Activated B cell treated with CpG ODN at 0.5 μM for 24 hours (primary cell): Measurements from ENCODE around the gene WDR47. TPM values are rescaled to one million over a fixed set of nuclear protein-coding genes. Genes with fewer than 3 reads are reported as not detected.
A peak's percentile ranks its signal among the peaks of the same experiment; 100 is the strongest.
"Not testable (repeated sequence)": the region's sequence is repeated elsewhere in the genome, so short reads cannot be mapped to it uniquely, and the experiment has no call there.

Experiments
- ATAC-seq: fragments of 200-7000 bp; cut with Tn5 transposase; one replicate; pipeline ENCODE4 v1.10.0; 2021; ENCODE audit warnings: low read depth, mild to moderate bottlenecking, moderate library complexity
- CTCF ChIA-PET: fragments of 350-600 bp; sonication (Branson Sonifier 250); formaldehyde crosslinking; loops from one replicate; lab custom pipeline; 2021; ENCODE audit warnings: antibody characterized with exemption; lab: Charles Lee
- POLR2A ChIA-PET: fragments of 350-600 bp; sonication (Branson Sonifier 250); formaldehyde crosslinking; loops from one replicate; lab custom pipeline; 2021; ENCODE audit warnings: antibody characterized with exemption; lab: Charles Lee
- DNase-seq: peaks from one replicate; pipeline ENCODE4 v3.0.0; 2022
- H3K27ac Mint-ChIP-seq: one replicate; pipeline ENCODE4 v1.8.0; 2020; ENCODE audit warnings: mixed read lengths
- H3K27me3 Mint-ChIP-seq: one replicate; pipeline ENCODE4 v1.8.0; 2021; ENCODE audit warnings: mixed read lengths
- H3K36me3 Mint-ChIP-seq: one replicate; pipeline ENCODE4 v1.8.0; 2021; ENCODE audit warnings: low read depth, mixed read lengths
- H3K4me1 Mint-ChIP-seq: one replicate; pipeline ENCODE4 v1.8.0; 2021; ENCODE audit warnings: mixed read lengths
- H3K4me3 Mint-ChIP-seq: one replicate; pipeline ENCODE4 v1.8.0; 2020; ENCODE audit warnings: mild to moderate bottlenecking, mixed read lengths
- H3K9me3 Mint-ChIP-seq: one replicate; pipeline ENCODE4 v1.8.0; 2020; ENCODE audit warnings: mixed read lengths
- intact Hi-C: fragments of 100-400 bp; cut with micrococcal nuclease; formaldehyde crosslinking; loops from one replicate; pipeline ENCODE4 v1.15.1; 2024
- total RNA-seq: library from RNA; stranded (reverse); gene quantifications from 2 replicates; pipeline ENCODE4 v1.2.3, GENCODE V29; 2022
- TF ChIP-seq, protein P1 (sequence below): fragments of 200-600 bp; IDR thresholded peaks from one replicate; pipeline ENCODE4 v1.8.0; 2022; ENCODE audit warnings: antibody characterized with exemption, mild to moderate bottlenecking

WDR47 gene
- total RNA-seq, 1 donor from 2014 or later = 10.9 TPM

DNA sequence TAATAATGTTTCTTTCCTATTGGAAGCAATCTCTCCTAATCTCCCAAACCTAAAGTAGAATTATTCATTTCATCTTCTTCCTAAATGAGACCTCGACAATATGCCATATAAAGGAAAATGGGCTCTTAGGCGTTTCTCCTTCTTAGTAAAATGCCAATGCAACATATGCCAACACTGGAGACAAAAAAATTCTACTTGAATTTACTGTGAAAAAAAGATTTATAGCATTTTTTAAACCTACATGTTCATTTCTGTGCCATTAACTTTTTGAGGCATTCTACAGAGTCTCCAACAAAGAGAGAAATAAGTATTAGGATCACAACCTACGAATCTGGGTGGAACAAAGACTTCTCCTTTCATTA lies 1.3 kb downstream of the WDR47 start:
- Mint-ChIP-seq H3K36me3 (no peaks in the 10 kb centered on the region), H3K4me3 (peak overlapping the region; percentile 88), H3K9me3 (no peaks in the 10 kb centered on the region), H3K4me1 (peaks cover 15% of the 10 kb centered on the region), H3K27me3 (no peaks in the 10 kb centered on the region), H3K27ac (peak overlapping the region; percentile 60)
- DNase-seq = no peak
- ChIA-PET POLR2A (interaction anchor here (0.7 kb wide), 1 partner anchor 30 kb away, joined by 9 read pairs; no protein-coding TSS in a partner anchor), CTCF (interaction anchor here (0.7 kb wide), 1 partner anchor 18 kb away, joined by 3 read pairs; no protein-coding TSS in a partner anchor)
- intact Hi-C loops = loop anchor here (5.0 kb wide), 3 partner anchors 152 to 507 kb away; partner anchors contain the start of genes GNAI3 and PRPF38B
- TF ChIP-seq, protein P1, sequence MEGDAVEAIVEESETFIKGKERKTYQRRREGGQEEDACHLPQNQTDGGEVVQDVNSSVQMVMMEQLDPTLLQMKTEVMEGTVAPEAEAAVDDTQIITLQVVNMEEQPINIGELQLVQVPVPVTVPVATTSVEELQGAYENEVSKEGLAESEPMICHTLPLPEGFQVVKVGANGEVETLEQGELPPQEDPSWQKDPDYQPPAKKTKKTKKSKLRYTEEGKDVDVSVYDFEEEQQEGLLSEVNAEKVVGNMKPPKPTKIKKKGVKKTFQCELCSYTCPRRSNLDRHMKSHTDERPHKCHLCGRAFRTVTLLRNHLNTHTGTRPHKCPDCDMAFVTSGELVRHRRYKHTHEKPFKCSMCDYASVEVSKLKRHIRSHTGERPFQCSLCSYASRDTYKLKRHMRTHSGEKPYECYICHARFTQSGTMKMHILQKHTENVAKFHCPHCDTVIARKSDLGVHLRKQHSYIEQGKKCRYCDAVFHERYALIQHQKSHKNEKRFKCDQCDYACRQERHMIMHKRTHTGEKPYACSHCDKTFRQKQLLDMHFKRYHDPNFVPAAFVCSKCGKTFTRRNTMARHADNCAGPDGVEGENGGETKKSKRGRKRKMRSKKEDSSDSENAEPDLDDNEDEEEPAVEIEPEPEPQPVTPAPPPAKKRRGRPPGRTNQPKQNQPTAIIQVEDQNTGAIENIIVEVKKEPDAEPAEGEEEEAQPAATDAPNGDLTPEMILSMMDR = no peak
- no peak for ATAC-seq

DNA sequence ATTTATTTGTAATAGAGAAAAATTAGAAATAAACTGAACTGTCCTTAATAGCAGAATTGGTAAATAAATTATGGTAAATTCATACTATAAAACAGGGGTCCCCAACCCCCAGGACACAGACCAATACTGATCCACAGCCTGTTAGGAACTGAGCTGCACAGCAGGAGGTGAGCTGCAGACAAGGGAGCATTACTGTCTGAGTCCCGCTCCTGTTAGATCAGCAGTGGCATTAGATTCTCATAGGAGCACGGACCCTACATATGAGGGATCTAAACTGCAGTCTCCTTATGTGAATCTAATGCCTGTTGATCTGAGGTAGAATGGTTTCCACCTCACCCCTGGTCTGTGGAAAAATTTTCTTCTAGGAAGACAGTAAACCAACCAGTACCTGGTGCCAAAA lies 7.5 kb downstream of the WDR47 start:
- Mint-ChIP-seq H3K9me3 (no peaks in the 10 kb centered on the region), H3K27ac (no peak overlapping the region), H3K4me3 (no peak overlapping the region), H3K4me1 (no peaks in the 10 kb centered on the region), H3K27me3 (no peaks in the 10 kb centered on the region), H3K36me3 (peaks cover 2% of the 10 kb centered on the region)
- CTCF ChIA-PET = no interaction called here
- DNase-seq (no peak), ATAC-seq (no peak)
- intact Hi-C loops = no loop called here
- TF ChIP-seq, protein P1 = no peak
- POLR2A ChIA-PET = no interaction called here

DNA sequence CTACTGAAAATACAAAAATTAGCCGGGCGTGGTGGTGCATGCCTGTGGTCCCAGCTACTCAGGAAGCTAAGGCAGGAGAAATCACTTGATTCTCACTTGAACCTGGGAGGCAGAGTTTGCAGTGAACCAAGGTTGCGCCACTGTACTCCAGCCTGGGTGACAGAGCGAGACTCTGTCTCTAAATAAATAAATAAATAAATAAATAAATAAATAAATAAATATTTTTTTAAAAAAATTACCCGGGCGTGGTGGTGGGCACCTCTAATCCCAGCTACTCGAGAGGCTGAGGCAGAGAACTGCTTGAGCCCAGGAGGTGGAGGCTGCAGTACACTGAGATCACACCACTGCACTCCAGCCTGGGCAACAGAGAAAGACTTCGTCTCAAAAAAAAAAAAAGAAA lies 12.4 kb downstream of the WDR47 start:
- H3K4me1 Mint-ChIP-seq, H3K9me3 Mint-ChIP-seq, H3K27me3 Mint-ChIP-seq, H3K36me3 Mint-ChIP-seq, DNase-seq, ATAC-seq, H3K4me3 Mint-ChIP-seq, H3K27ac Mint-ChIP-seq: not testable (repeated sequence)
- intact Hi-C loops = loop anchor here (5.0 kb wide), 1 partner anchor 163 kb away; no protein-coding TSS in a partner anchor
- ChIA-PET POLR2A (interaction anchor here (0.7 kb wide), 1 partner anchor 66 kb away, joined by 5 read pairs; the partner anchor contains the start of gene CLCC1), CTCF (interaction anchor here (1.7 to 2.3 kb wide), 2 partner anchors 82 to 163 kb away, joined by 4 to 9 read pairs; a partner anchor contains a TSS)

DNA sequence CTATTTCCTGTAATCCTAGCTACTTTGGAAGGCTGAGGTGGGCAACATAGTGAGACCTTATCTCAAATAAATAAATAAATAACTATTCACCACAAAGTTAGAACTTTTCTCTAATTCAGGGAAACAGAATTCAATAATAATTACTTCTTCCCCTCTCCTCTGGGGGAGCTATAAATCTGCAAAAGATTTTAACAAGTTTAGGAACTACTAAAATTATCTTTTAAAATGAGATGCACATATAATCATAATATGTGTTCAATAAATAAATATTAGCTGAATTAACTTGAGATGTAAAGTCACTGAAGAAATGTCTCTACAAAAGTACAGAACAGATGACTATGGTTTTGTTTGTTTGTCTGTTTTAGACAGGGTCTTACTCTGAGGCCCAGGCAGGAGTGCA lies 14.1 kb downstream of the WDR47 start:
- CTCF ChIA-PET = interaction anchor here (1.4 to 2.3 kb wide), 3 partner anchors 72 to 165 kb away, joined by 4 to 9 read pairs (median 6); a partner anchor contains a TSS
- intact Hi-C loops = loop anchor here (5.0 kb wide), 1 partner anchor 164 kb away; no protein-coding TSS in a partner anchor
- Mint-ChIP-seq H3K4me1 (no peaks in the 10 kb centered on the region), H3K4me3 (no peak overlapping the region), H3K36me3 (peaks cover 8% of the 10 kb centered on the region), H3K27ac (no peak overlapping the region), H3K9me3 (no peaks in the 10 kb centered on the region), H3K27me3 (no peaks in the 10 kb centered on the region)
- ATAC-seq (no peak), DNase-seq (no peak)
- POLR2A ChIA-PET = no interaction called here
- TF ChIP-seq, protein P1 = no peak

DNA sequence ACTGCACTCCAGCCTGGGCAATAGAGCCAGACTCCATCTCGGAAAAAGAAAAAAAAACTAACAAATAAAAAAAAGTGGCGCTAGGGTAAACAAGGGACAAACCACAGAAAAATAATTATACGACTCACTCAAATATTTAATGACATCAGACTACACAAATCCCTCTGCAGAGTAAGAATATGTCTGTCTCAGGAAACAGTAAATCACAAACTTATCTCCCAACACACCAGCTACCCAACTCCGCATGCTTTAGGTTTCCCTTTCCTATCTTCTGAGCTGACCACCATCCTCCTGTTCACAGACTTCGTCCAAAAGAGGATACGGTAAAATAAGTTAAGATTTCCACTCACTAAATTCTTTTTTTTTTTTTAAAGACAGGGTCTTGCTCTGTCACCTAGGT lies 16.2 kb downstream of the WDR47 start:
- H3K36me3 Mint-ChIP-seq = peaks cover 15% of the 10 kb centered on the region
- CTCF ChIA-PET = no interaction called here
- no peak for DNase-seq
- intact Hi-C loops = loop anchor here (5.0 kb wide), 1 partner anchor 167 kb away; no protein-coding TSS in a partner anchor
- H3K9me3 Mint-ChIP-seq = no peaks in the 10 kb centered on the region
- POLR2A ChIA-PET = no interaction called here
- no peaks in the 10 kb centered on the region for H3K4me1 Mint-ChIP-seq
- no peaks in the 10 kb centered on the region for H3K27me3 Mint-ChIP-seq
- TF ChIP-seq, protein P1 = no peak
- ATAC-seq = no peak
- no peak overlapping the region for H3K4me3 Mint-ChIP-seq
- H3K27ac Mint-ChIP-seq = no peak overlapping the region
